Heart left ventricle (tissue), 16 donors: ENCODE measurements around the gene PPARG. TPM values are rescaled to one million over a fixed set of nuclear protein-coding genes. Genes with fewer than 3 reads are reported as not detected.

ENCODE experiments used
- ATAC-seq, 4 donors: fragments of 200-7000 bp; cut with Tn5 transposase; one replicate each; pipeline ENCODE4 v1.9.1; 2020 to 2022; ENCODE audit warnings: moderate library complexity in 4 of 4, mild to moderate bottlenecking in 3 of 4, moderate number of reproducible peaks in 1 of 4
- DNase-seq, 5 donors: peaks; one replicate each; pipeline ENCODE4 v3.0.0-alpha.2; 2020
- H3K27ac ChIP-seq, 12 donors: fragments of 200-600 bp; sonication (generic) in 4 of 12; one replicate each; pipeline versions ENCODE4 v1.5.0 to v1.8.0; 2016 to 2022; ENCODE audit warnings: mild to moderate bottlenecking in 2 of 12
- H3K27me3 ChIP-seq, 9 donors: fragments of 200-600 bp; sonication (generic) in 2 of 9; one replicate each; pipeline versions ENCODE4 v1.5.1 to v1.8.0; 2016 to 2022; ENCODE audit warnings: mild to moderate bottlenecking in 3 of 9
- H3K36me3 ChIP-seq, 9 donors: fragments of 200-600 bp; sonication (generic) in 2 of 9; one replicate each; pipeline versions ENCODE4 v1.5.0 to v1.8.0; 2018 to 2022; ENCODE audit warnings: mild to moderate bottlenecking in 2 of 9
- H3K4me1 ChIP-seq, 12 donors: fragments of 200-600 bp; sonication (generic) in 4 of 12; one replicate each; pipeline versions ENCODE4 v1.5.0 to v1.8.0; 2016 to 2022; ENCODE audit warnings: mild to moderate bottlenecking in 3 of 12
- H3K4me3 ChIP-seq, 12 donors: fragments of 200-600 bp; sonication (generic) in 4 of 12; one replicate each; pipeline versions ENCODE4 v1.5.0 to v1.8.0; 2017 to 2022; ENCODE audit warnings: mild to moderate bottlenecking in 9 of 12, moderate library complexity in 4 of 12
- H3K9me3 ChIP-seq, 12 donors: fragments of 200-600 bp; sonication (generic) in 4 of 12; one replicate each; pipeline versions ENCODE4 v1.5.0 to v1.8.0; 2016 to 2022; ENCODE audit warnings: mild to moderate bottlenecking in 1 of 12
- CTCF ChIP-seq, 12 donors: fragments of 200-600 bp; sonication (generic) in 4 of 12; IDR thresholded peaks; one replicate each; pipeline versions ENCODE4 v1.5.0 to v1.8.0; 2018 to 2022; ENCODE audit warnings: antibody characterized with exemption in 12 of 12, mild to moderate bottlenecking in 5 of 12
- POLR2A ChIP-seq, 2 donors: fragments of 450-650 bp; IDR thresholded peaks; one replicate each; pipeline ENCODE4 v1.6.1; 2017; ENCODE audit warnings: antibody characterized with exemption in 2 of 2, mild to moderate bottlenecking in 2 of 2, moderate library complexity in 2 of 2
- WGBS, 4 donors: extraction: QIAGEN DNeasy Blood & Tissue Kit in 2 of 4; methylation state at CpG; one replicate each; pipeline versions ENCODE4 v1.1.5 to v1.1.7; 2013 to 2018; 5-methylcytosine and 5-hydroxymethylcytosine counted together
- intact Hi-C, 10 donors: fragments of 100-400 bp; cut with DNase I; formaldehyde crosslinking; loops; one replicate each; pipeline versions ENCODE4 v1.11.1 to v1.14.2; 2022
- polyA plus RNA-seq, 2 donors: library from polyadenylated mRNA; stranded (reverse); fragments of 200-250 nt; gene quantifications; one replicate each; pipeline ENCODE4 v1.2.3, GENCODE V29; 2013
- total RNA-seq, 9 donors: library from RNA; depleted of rRNA in 2 of 9; stranded (reverse); fragments of >200 nt in 2 of 9; fragmentation: NEBNext Ultra II Directional in 3 of 9; extraction: Animal tissue kit (Norgen Biotek cat#: 25700) in 3 of 9; gene quantifications; one replicate each; pipeline versions ENCODE4 v1.1.0 to v1.2.4, GENCODE V29; 2016 to 2023
- donor health status: ischemic (EF 13 %, LVEDD 7.1; RV severe dilation, severe dysfunction).
- donor health status: healthy with polysubstance abuse.
- donor health status: DM: no; HTN: yes; CAD: no.
- donor health status: DM: no; HTN: no; CAD: no.
- donor health status: ischemic (EF 25% LVEDD 6.9; RV normal size, moderate dysfunction).
- donor health status: ischemic (EF 25% LVEDD 5.7; RV mildly dilated, moderate dysfunction).
- donor health status: healthy.
- donor health status: DM: yes; HTN: yes; CAD: no.
- donor health status: ischemic (EF 35%, LVEDD 5.7; RV mildly dilated, moderate dysfunction).
- donor health status: nonischemic (EF 11% LVEDD 7.7; RV severe dilation, severe dysfunction).
- donor health status: DM: yes; HTN: yes; CAD: no.
- donor health status: PGD.
- donor health status: ischemic (EF 29% LVEDD 5.4; RV normal size, mild dysfunction).
- donor health status: nonischemic (EF 23%, LVEDD 6.1; RV moderate dilation, normal function).

Gene PPARG
- total and polyA plus RNA-seq, 11 donors, result 8.9 to 30.3 (median 20.0) TPM

GRCh38 chr3:12369598-12369997 lies 80.7 kb downstream of the PPARG start:
- H3K4me3 ChIP-seq, result no peak overlapping the region
- peaks cover 0 to 16% (median 0%) of the 10 kb centered on the region in 12 donors for H3K9me3 ChIP-seq
- peaks cover 0 to 37% (median 17%) of the 10 kb centered on the region in 12 donors for H3K4me1 ChIP-seq
- H3K27me3 ChIP-seq, result no peaks in the 10 kb centered on the region
- ATAC-seq (no peak), DNase-seq (no peak)
- TF ChIP-seq POLR2A (IDR thresholded peaks at IDR 0.05) (no peak), CTCF (IDR thresholded peaks at IDR 0.05) (no peak)
- peak overlapping the region in 9 of 12 donors; percentile 2 to 67 (median 41) for H3K27ac ChIP-seq
- intact Hi-C loops, result no loop called here
- 89 to 100% (median 94%) methylated on average over 1 of the region's 1 CpG for WGBS, 4 donors
- H3K36me3 ChIP-seq, result no peaks in the 10 kb centered on the region

DNA sequence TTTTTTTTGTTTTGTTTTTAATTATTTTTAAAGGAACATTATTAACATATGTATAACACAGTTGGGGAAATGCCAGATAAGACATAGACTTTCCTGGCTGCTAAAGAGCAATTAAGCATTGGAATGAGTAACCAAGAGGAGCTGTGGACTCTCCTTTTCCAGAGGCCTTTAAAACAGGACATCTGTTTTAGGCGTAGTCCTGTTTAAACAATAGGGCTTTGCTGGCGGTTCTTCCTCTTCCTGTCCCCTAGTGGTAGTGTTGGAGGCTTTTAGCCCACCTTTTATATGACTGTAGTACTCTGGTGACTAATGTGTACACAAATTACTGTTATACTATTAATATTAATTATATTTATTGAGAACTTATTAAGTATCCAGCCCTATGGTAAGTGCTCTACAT lies 81.9 kb downstream of the PPARG start:
- Histone ChIP-seq H3K4me1 (peaks cover 0 to 43% (median 17%) of the 10 kb centered on the region in 12 donors), H3K27me3 (no peaks in the 10 kb centered on the region), H3K27ac (peak overlapping the region in 9 of 12 donors; percentile 2 to 68 (median 55)), H3K9me3 (peaks cover 0 to 11% (median 0%) of the 10 kb centered on the region in 12 donors), H3K36me3 (no peaks in the 10 kb centered on the region), H3K4me3 (no peak overlapping the region)
- intact Hi-C loops, result loop anchor here in 3 of 10 donors (5.0 to 10.0 kb wide), 4 partner anchors 74 to 233 kb away; partner anchors contain the start of genes PPARG (in 1 of the 3) and TSEN2 (in 1 of the 3)
- TF ChIP-seq CTCF (IDR thresholded peaks at IDR 0.05) (peak in 11 of 12 donors; percentile 16 to 52 (median 34)), POLR2A (IDR thresholded peaks at IDR 0.05) (no peak)
- peak; percentile 67 to 93 (median 80) for ATAC-seq
- WGBS, 4 donors, result 45 to 64% (median 51%) methylated on average over 2 of the region's 2 CpGs
- peak in 1 of 5 donors; percentile 24 for DNase-seq

DNA sequence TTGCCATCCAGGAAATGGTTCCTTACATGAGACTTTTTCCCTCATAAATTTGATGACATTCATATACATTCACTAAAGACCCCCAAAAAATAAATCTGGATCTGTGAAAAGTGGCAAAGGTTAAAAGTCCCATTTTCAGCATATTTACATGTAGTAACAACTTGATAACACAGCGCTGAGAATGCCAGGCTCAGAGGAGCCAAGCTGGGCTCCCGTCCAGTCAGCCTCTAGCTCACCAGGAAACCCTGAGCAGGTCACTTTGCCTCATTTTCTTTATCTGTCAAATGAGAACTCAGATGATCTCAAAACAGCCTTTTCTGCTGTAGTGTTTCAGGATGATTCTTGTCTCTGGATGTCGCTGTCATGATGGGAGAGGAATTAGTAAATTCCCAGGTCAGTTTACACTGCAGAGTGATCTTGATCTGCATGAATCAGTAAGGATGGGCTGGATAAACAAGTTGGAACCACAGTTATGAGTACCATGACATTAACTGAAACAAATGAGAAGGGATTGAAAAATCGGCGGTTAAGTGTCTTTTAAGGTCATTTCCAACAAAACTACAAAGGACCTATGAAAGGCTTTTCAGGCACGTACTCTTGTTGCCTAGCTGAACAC lies 82.8 kb downstream of the PPARG start:
- H3K36me3 ChIP-seq, result no peaks in the 10 kb centered on the region
- H3K4me1 ChIP-seq, result peaks cover 0 to 45% (median 17%) of the 10 kb centered on the region in 12 donors
- intact Hi-C loops, result loop anchor here in 3 of 10 donors (5.0 to 10.0 kb wide), 4 partner anchors 73 to 234 kb away; partner anchors contain the start of genes PPARG (in 1 of the 3) and TSEN2 (in 1 of the 3)
- WGBS, 4 donors, result 61 to 75% (median 70%) methylated on average over 6 of the region's 6 CpGs
- H3K27me3 ChIP-seq, result no peaks in the 10 kb centered on the region
- ATAC-seq (peak; percentile 48 to 81 (median 66)), DNase-seq (peak in 3 of 5 donors; percentile 18 to 42 (median 28))
- peak overlapping the region in 9 of 12 donors; percentile 2 to 68 (median 46) for H3K27ac ChIP-seq
- H3K4me3 ChIP-seq, result no peak overlapping the region
- TF ChIP-seq CTCF (IDR thresholded peaks at IDR 0.05) (no peak), POLR2A (IDR thresholded peaks at IDR 0.05) (no peak)
- H3K9me3 ChIP-seq, result peaks cover 0 to 3% (median 0%) of the 10 kb centered on the region in 12 donors

- ATAC-seq, result no peak
- no peaks in the 10 kb centered on the region for H3K36me3 ChIP-seq
- intact Hi-C loops, result loop anchor here in 3 of 10 donors (5.0 to 10.0 kb wide), 4 partner anchors 72 to 236 kb away; partner anchors contain the start of genes PPARG (in 1 of the 3) and TSEN2 (in 1 of the 3)
- peaks cover 0 to 46% (median 18%) of the 10 kb centered on the region in 12 donors for H3K4me1 ChIP-seq
- no peak for DNase-seq
- H3K4me3 ChIP-seq, result no peak overlapping the region
- TF ChIP-seq POLR2A (IDR thresholded peaks at IDR 0.05), result no peak
- TF ChIP-seq CTCF (IDR thresholded peaks at IDR 0.05), result no peak
- 68 to 95% (median 78%) methylated on average over 2 of the region's 2 CpGs for WGBS, 4 donors
- H3K9me3 ChIP-seq, result no peaks in the 10 kb centered on the region
- no peak overlapping the region for H3K27ac ChIP-seq
- no peaks in the 10 kb centered on the region for H3K27me3 ChIP-seq
These were observed 83.9 kb downstream of the PPARG start for GRCh38 chr3:12372741-12373280.
